ENCODE results near the gene OVAAL.

Gene OVAAL

GRCh38 chr1:180606155-180606554 lies 47.4 kb downstream of the OVAAL start:
- DNase-seq (ENCODE audit: low read depth, low spot score) = no peak

- DNase-seq (ENCODE audit: low read depth, low spot score) = no peak
These were observed 51.1 kb downstream of the OVAAL start for GRCh38 chr1:180609643-180610555.

GRCh38 chr1:180610556-180611015 lies 51.8 kb downstream of the OVAAL start:
- no peak for DNase-seq (ENCODE audit: low read depth, low spot score)

GRCh38 chr1:180611016-180611930 lies 52.5 kb downstream of the OVAAL start:
- DNase-seq (ENCODE audit: low read depth, low spot score) = no peak

GRCh38 chr1:180612632-180613031 lies 53.9 kb downstream of the OVAAL start:
- DNase-seq (ENCODE audit: low read depth, low spot score) = no peak

- DNase-seq (ENCODE audit: low read depth, low spot score) = no peak
These were observed 56.0 kb downstream of the OVAAL start for GRCh38 chr1:180614730-180615129.

GRCh38 chr1:180615493-180616290 lies 56.9 kb downstream of the OVAAL start:
- no peak for DNase-seq (ENCODE audit: low read depth, low spot score)
